Measurements from ENCODE around the gene FIBIN. TPM values are rescaled to one million over a fixed set of nuclear protein-coding genes. Genes with fewer than 3 reads are reported as not detected.

Gene FIBIN
- total and polyA plus RNA-seq, 10 donors = 1.00 to 17.9 (median 6.9) TPM

DNA sequence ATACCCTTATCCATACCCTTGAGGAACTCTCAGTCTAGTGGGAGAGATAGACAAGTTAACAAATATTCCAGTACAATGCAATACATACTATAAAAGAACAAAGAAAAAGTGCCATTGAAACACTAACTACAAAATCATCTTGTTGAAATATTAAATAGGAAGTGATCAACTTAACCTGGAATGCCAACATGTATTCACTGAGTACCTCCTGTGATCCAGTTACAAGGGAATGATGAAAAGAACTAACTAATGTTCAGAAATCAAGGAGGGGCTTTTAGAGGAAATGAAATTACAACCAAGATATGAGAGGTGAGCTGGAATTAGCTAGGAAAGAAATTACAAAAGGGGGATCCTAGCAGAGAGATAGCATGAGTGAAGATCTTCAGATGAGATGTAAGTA is 6.2 kb upstream of the FIBIN start:
- intact Hi-C loops (cut with DNase I; ENCODE audit: low total_unique reads) = no loop called here
- Histone ChIP-seq H3K9me3 (peaks cover 0 to 17% (median 5%) of the 10 kb centered on the region in 8 donors), H3K27me3 (replicated peaks in 1 of 7) (no peaks in the 10 kb centered on the region), H3K27ac (peak overlapping the region in 3 of 8 donors; percentile 14 to 28 (median 28)), H3K4me3 (no peak overlapping the region), H3K4me1 (no peaks in the 10 kb centered on the region), H3K36me3 (no peaks in the 10 kb centered on the region)
- TF ChIP-seq POLR2AphosphoS5 (IDR thresholded peaks at IDR 0.05) (no peak), POLR2A (IDR thresholded peaks at IDR 0.05) (no peak)
- TF ChIP-seq, protein P1, sequence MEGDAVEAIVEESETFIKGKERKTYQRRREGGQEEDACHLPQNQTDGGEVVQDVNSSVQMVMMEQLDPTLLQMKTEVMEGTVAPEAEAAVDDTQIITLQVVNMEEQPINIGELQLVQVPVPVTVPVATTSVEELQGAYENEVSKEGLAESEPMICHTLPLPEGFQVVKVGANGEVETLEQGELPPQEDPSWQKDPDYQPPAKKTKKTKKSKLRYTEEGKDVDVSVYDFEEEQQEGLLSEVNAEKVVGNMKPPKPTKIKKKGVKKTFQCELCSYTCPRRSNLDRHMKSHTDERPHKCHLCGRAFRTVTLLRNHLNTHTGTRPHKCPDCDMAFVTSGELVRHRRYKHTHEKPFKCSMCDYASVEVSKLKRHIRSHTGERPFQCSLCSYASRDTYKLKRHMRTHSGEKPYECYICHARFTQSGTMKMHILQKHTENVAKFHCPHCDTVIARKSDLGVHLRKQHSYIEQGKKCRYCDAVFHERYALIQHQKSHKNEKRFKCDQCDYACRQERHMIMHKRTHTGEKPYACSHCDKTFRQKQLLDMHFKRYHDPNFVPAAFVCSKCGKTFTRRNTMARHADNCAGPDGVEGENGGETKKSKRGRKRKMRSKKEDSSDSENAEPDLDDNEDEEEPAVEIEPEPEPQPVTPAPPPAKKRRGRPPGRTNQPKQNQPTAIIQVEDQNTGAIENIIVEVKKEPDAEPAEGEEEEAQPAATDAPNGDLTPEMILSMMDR (IDR thresholded peaks at IDR 0.05 in 8 of 11, conservative IDR thresholded peaks at IDR 0.05 in 3 of 11) = no peak
- DNase-seq = no peak

DNA sequence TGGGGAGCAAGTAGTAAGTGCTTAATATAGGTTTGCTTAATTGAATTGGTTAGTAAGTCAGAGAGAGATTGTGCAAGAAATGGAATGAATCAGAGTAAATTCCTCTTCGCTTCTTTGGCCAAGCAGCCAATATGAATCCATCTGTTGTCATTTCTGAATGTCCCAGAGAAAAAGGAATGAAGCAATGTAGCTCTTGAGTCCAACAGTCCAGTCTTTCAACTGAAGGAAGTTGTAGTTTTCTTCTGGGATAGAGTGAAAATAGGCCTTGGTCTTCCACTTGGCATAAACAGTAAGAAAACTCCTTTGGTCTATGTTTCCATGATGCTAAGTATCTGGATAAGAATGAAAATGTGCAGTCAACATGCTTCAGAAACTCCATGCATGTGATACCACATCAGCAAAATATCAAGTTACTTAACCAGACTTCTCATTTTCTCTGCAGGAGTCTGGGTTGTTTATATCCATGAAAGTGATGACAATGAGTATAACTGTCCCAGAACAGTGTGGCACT is 1.8 kb upstream of the FIBIN start:
- intact Hi-C loops (cut with DNase I; ENCODE audit: low total_unique reads) = no loop called here
- Histone ChIP-seq H3K27me3 (replicated peaks in 1 of 7) (peaks cover 0 to 10% (median 0%) of the 10 kb centered on the region in 7 donors), H3K9me3 (no peaks in the 10 kb centered on the region), H3K4me1 (no peaks in the 10 kb centered on the region), H3K4me3 (no peak overlapping the region), H3K27ac (peak overlapping the region in 5 of 8 donors; percentile 8 to 73 (median 47)), H3K36me3 (no peaks in the 10 kb centered on the region)
- TF ChIP-seq POLR2A (IDR thresholded peaks at IDR 0.05) = no peak
- TF ChIP-seq, protein P1 (IDR thresholded peaks at IDR 0.05 in 8 of 11, conservative IDR thresholded peaks at IDR 0.05 in 3 of 11) = no peak
- TF ChIP-seq POLR2AphosphoS5 (IDR thresholded peaks at IDR 0.05) = no peak
- no peak for DNase-seq
- 62 to 80% (median 76%) methylated on average over 1 of the region's 1 CpG for WGBS, 5 donors

DNA sequence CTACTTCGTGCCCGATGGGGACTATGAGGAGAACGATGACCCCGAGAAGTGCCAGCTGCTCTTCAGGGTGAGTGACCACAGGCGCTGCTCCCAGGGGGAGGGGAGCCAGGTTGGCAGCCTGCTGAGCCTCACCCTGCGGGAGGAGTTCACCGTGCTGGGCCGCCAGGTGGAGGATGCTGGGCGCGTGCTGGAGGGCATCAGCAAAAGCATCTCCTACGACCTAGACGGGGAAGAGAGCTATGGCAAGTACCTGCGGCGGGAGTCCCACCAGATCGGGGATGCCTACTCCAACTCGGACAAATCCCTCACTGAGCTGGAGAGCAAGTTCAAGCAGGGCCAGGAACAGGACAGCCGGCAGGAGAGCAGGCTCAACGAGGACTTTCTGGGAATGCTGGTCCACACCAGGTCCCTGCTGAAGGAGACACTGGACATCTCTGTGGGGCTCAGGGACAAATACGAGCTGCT is 751 bp downstream of the FIBIN start:
- peak overlapping the region; percentile 10 to 61 (median 22) for H3K4me3 ChIP-seq
- H3K27ac ChIP-seq = peak overlapping the region in 6 of 8 donors; percentile 53 to 73 (median 64)
- TF ChIP-seq POLR2A (IDR thresholded peaks at IDR 0.05) = no peak
- TF ChIP-seq, protein P1 (IDR thresholded peaks at IDR 0.05 in 8 of 11, conservative IDR thresholded peaks at IDR 0.05 in 3 of 11) = no peak
- no peak for TF ChIP-seq POLR2AphosphoS5 (IDR thresholded peaks at IDR 0.05)
- no peaks in the 10 kb centered on the region for H3K36me3 ChIP-seq
- 65 to 73% (median 67%) methylated on average over 16 to 19 of the region's 19 CpGs for WGBS, 5 donors
- H3K9me3 ChIP-seq = no peaks in the 10 kb centered on the region
- H3K27me3 ChIP-seq (replicated peaks in 1 of 7) = peaks cover 0 to 10% (median 0%) of the 10 kb centered on the region in 7 donors
- no peaks in the 10 kb centered on the region for H3K4me1 ChIP-seq
- intact Hi-C loops (cut with DNase I; ENCODE audit: low total_unique reads) = no loop called here
- DNase-seq = peak; percentile 50

DNA sequence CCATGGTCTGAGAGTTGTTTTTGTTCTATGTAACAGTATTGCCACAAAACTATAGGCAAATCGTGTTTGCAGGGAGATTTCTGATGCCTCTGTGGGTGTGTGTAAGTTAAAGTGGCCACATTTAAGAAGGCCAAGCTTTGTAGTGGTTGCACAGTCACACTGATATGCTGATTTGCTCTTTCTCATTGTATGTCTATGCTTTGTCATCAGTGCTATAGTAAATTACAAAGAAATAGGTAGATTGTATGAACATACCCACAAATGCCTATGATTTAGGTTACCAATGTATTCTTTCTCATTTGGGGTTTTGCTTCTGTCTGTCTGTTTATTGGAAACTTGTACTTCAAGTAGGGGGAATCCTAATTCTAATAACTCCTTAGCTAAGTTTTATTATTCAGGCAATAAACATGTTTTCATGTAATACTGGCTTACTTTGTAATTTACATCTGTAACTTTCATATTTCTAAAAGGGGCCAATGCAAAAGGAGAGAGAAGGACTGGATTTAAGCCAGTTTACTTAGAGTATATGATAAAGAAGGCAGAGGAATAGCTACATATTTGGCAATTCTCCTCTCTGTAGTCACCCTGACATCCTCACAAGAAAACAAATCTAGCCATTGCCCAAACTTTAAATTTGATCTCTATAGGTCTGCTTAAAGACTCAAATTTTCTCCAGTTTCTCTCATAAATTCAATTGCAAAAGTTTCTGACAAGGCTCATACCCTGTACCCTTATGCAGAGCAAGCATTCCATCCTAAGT is 2.0 kb downstream of the FIBIN start:
- no peak for DNase-seq
- no peaks in the 10 kb centered on the region for H3K36me3 ChIP-seq
- peaks cover 0 to 10% (median 0%) of the 10 kb centered on the region in 7 donors for H3K27me3 ChIP-seq (replicated peaks in 1 of 7)
- peak overlapping the region in 1 of 8 donors; percentile 73 for H3K27ac ChIP-seq
- H3K9me3 ChIP-seq = no peaks in the 10 kb centered on the region
- intact Hi-C loops (cut with DNase I; ENCODE audit: low total_unique reads) = no loop called here
- peak overlapping the region in 6 of 8 donors; percentile 10 to 61 (median 26) for H3K4me3 ChIP-seq
- H3K4me1 ChIP-seq = no peaks in the 10 kb centered on the region
- WGBS, 5 donors = 20 to 50% (median 38%) methylated on average over 1 of the region's 1 CpG
- no peak for TF ChIP-seq POLR2A (IDR thresholded peaks at IDR 0.05)
